ENCODE measurements around the gene CYP39A1.

GRCh38 chr6:46632053-46632452, 20.6 kb downstream of the CYP39A1 start:
- TF ChIP-seq, protein P1, sequence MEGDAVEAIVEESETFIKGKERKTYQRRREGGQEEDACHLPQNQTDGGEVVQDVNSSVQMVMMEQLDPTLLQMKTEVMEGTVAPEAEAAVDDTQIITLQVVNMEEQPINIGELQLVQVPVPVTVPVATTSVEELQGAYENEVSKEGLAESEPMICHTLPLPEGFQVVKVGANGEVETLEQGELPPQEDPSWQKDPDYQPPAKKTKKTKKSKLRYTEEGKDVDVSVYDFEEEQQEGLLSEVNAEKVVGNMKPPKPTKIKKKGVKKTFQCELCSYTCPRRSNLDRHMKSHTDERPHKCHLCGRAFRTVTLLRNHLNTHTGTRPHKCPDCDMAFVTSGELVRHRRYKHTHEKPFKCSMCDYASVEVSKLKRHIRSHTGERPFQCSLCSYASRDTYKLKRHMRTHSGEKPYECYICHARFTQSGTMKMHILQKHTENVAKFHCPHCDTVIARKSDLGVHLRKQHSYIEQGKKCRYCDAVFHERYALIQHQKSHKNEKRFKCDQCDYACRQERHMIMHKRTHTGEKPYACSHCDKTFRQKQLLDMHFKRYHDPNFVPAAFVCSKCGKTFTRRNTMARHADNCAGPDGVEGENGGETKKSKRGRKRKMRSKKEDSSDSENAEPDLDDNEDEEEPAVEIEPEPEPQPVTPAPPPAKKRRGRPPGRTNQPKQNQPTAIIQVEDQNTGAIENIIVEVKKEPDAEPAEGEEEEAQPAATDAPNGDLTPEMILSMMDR (IDR thresholded peaks at IDR 0.05) = no peak
- no peak for TF ChIP-seq POLR2A (IDR thresholded peaks at IDR 0.05)
